GM19463 (cell line): ENCODE measurements around the gene TRIM60.
"Not testable (repeated sequence)": the region's sequence is repeated elsewhere in the genome, so short reads cannot be mapped to it uniquely, and the experiment has no call there.

ENCODE experiments used
- ATAC-seq: cut with Tn5 transposase; IDR thresholded peaks from one replicate; pipeline ENCODE4 v1.9.1; 2021; ENCODE audit warnings: mild to moderate bottlenecking, moderate library complexity; ENCODE audit not compliant: unreplicated experiment

TRIM60 gene

DNA sequence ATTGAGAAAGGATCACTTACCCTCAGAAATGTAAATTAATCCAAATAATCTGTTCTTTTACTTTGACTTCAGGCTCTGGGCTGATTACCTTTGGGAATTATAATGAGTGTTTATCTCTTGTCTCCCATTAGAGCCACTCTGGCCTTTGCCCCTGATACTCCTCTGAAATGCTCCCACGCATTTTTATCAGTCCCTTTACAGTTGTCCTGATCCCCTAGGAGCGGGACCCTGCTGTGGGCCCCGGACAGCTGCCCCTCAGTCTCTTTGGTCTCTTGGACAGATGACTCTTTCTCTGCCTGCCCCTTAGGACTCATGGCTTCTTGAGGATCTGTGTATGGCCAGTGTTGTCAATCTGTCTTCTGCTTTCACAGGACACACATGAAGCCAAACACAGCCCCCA is 20.8 kb downstream of the TRIM60 start:
- ATAC-seq = no peak

DNA sequence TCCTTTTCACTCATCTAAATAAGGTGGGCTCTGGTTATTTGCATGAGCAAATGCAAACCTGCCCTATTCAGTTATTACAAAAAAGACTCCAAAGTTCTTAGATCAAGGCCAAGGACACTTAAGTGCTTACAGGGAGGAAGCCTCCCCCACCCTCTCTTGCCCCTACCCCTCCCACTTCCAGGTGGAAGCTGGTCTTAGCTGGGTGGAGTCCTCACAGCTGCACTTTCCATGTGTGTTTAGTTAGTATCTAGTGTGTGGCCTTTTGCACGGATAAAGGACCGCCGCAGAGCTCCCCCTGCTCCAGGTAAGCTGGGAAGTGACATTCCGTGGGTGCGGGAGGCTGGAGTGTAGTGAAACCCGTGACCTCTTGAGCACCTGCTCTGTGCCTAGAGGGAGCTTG is 21.8 kb downstream of the TRIM60 start, which contains the start of gene TRIM75:
Gene TRIM75 (plus strand): TSS at position 222 of the 400 bp plus-strand sequence. CDS start 5,282 bp downstream, outside the sequence.
- ATAC-seq = no peak

DNA sequence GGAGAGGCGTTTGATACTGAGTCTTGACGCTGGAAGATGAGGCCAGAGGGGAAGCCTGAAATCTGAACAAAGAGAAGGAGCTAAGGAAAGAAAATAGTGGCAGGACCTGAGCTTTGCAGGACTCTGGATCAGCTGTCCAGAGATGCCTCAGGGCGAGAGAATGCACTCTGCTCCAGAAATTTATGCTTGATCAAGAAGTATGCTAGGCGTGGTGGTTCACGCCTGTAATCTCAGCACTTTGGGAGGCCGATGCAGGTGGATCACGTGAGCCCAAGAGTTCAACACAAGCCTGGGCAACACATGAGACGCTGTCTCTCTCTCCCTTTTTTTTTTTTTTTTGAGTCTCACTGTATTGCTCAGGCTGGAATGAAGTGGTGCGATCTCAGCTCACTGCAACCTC is 23.8 kb downstream of the TRIM60 start:
- ATAC-seq = no peak

DNA sequence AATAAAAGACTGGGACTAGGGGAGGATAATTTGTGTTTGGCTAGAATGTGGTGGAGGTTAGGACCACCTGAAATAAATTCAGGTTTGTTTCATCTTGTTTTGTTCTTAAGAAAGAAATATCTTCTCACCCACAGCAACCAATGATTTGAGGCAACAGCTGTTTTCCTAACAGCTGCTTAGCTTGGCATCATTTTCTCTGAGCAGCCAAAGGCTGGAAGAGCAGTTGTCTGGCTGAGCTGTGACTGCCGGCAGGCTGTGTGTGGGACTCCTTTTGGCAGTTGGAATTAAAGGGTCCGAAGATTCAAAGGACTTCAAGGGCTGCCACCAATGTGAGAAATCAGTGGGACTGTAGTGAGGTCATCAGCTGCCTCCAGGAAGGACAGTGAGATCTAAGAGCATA is 26.9 kb downstream of the TRIM60 start:
- no peak for ATAC-seq

DNA sequence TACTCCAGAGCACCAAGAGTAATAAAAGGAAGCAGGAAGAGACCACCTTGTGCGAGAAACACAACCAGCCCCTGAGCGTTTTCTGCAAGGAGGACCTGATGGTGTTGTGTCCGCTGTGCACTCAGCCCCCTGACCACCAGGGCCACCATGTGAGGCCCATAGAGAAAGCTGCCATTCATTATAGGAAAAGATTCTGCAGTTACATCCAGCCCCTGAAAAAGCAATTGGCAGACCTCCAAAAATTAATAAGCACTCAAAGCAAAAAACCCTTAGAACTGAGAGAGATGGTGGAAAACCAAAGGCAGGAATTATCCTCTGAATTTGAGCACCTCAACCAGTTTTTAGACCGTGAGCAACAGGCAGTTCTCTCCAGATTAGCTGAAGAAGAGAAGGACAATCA is 27.6 kb downstream of the TRIM60 start:
- no peak for ATAC-seq

DNA sequence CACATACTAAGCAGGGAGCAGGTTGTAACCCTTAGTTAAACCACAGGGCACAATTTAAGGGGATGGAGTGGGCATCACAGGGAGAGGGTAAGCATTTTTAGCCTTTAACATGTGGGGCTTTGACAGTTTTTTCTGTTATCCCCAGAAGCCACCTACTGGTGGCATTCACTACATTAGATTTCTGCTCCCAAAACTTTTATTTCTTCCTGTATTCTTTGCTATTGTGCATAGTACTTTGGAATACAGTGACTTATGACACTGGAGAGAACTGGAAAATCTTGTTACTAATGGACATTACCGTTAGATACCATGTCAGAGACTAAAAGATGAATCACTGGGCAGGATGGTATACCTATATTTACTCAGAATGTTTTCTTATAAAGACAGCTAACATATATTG is 29.1 kb downstream of the TRIM60 start:
- no peak for ATAC-seq

DNA sequence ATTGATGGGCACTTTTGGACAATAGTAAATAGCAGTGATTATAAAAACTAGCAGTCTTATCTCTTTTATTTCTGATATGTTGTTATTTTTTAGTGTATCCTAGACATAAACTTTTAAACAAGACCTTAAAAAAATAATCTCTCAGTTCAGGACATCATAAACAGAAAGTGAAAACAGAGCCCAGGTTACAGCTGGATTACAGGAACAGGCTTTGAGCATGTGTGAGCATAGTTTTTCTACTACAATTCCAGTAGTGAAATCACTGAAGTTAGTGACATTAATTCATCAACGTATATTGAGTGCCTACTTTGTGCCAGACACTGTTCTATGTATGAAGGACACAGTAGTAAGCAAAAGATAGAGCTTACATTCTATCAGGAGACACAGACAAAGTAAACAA is 38.8 kb downstream of the TRIM60 start:
- no peak for ATAC-seq

DNA sequence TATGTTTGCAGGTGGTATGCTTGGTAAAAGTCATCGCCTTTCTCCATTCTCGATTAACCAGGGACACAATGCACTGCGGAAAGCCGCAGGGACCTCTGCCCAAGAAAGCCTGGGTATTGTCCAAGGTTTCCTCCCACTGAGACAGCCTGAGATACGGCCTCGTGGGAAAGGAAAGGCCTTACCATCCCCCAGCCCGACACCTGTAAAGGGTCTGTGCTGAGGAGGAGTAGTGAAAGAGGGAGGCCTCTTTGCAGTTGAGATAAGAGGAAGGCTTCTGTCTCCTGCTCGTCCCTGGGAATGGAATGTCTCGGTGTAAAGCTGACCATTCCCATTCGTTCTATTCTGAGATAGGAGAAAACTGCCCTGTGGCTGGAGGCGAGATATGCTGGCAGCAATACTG is 41.5 kb downstream of the TRIM60 start:
- not testable (repeated sequence) for ATAC-seq

DNA sequence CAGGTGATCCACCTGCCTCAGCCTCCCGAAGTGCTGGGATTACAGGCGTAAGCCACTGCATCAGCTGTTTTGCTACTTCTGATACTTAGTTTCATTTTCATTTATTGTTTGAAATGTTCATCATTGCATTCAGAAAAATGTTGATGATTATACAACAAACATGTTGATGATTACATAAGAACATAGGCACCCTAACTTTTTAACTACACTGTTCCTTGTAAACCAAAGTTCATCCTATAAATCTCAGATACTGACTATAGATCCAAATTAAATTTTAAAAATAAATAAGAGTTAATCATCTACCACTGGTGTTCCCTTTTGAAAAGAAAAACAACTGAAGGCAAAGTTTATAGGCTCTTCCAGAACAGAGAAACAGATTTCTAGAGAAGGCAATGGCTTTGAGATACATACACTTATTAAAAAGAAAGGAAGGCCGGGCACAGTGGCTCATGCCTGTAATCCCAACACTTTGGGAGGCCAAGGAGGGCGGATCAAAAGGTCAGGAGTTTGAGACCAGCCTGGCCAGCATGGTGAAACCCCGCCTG is 45.3 kb downstream of the TRIM60 start:
- no peak for ATAC-seq

DNA sequence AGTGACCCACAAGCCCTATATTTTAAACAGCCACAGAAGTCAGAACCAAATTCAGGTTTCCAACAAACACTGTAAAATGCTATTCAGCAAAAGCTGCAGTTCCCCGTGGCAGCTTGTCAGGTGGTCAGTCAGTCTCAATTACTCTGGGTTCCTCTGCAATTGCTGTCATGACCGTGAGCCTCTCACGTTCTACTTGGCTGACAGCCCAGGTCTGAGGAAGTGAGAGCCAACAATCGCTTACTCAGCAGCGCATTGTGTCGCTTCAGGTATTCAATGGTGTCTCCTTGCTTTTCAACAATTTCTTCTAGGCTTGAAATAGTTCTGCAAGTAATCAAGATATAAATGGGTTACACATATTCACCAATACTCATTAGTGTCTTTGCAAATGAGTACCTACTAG is 47.7 kb downstream of the TRIM60 start:
- peak; percentile 76 for ATAC-seq

DNA sequence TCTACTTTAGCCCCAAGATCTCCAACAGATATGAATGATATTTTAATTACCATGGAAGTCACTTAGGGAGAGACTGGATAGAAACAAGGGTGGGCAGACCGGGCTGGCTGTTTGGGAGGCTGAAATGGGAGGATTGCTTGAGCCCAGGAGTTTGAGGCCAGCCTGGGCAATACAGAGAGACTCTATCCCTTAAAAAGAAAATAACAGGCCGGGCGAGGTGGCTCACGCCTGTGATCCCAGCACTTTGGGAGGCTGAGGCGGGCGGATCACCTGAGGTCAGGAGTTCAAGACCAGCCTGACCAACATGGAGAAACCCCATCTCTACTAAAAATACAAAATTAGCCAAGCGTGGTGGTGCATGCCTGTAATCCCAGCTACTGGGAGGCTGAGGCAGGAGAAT is 53.0 kb downstream of the TRIM60 start:
- ATAC-seq = not testable (repeated sequence)

DNA sequence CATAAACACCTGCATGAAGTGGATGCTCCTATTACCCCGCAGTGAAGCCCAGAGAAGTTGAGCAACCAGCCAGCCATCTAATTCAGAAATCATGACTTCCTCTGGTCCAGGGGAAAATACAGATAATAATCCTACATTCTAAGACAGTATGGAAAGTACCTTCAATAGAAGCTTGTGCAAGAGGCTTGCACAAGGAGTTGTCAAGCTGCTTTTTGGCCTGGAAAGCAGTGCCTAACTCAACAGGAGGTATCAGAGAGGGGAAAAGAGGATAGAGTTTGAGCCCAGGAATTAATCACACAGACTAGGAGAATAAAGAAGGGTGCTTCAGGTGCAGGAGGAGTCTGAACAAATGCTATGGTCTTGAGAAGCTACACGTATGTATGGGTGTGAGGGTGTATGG is 54.1 kb downstream of the TRIM60 start:
- no peak for ATAC-seq

DNA sequence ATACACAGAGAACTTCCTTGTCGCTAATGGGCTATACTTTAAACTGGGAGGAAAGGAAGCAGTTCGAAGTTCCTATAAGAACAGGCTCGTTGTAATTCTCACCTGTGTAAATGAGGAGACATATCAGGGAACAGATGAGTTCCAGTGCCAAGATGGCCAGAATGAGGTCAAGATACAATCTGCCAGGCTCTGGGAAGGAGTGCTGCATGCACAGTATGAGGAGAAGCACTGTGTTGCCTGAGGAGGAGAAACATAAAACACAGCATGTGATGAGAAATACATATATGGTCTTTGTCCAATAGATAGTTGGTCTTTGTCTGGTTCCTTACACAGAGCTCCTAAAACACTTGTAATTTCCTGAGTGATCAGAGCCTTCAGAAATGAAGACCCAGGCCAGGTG is 56.6 kb downstream of the TRIM60 start:
- no peak for ATAC-seq
